ENCODE measurements around the gene PCSK2. TPM values are rescaled to one million over a fixed set of nuclear protein-coding genes. Genes with fewer than 3 reads are reported as not detected.

The PCSK2 gene
- total and polyA plus RNA-seq, 4 donors = 0.51 to 9.8 (median 1.5) TPM

- 55 to 64% methylated on average over 6 of the region's 6 CpGs for WGBS, 2 donors
- H3K27ac ChIP-seq (ENCODE audit: low read depth in 1 of 2, low read length in 1 of 2) = no peak overlapping the region
- ATAC-seq (ENCODE audit: insufficient read depth, low FRiP score) = no peak
These were observed 36.7 kb upstream of the PCSK2 start for GRCh38 chr20:17189976-17190695.

GRCh38 chr20:17197041-17197440 is 29.8 kb upstream of the PCSK2 start:
- H3K27ac ChIP-seq (ENCODE audit: low read depth in 1 of 2, low read length in 1 of 2) = no peak overlapping the region
- 51 to 71% methylated on average over 2 of the region's 2 CpGs for WGBS, 2 donors
- no peaks in the 10 kb centered on the region for H3K36me3 ChIP-seq (ENCODE audit: control insufficient read depth in 4 of 4, insufficient read depth in 4 of 4, low read length in 4 of 4)
- ATAC-seq (ENCODE audit: insufficient read depth, low FRiP score) (no peak), DNase-seq (no peak)
- no peak overlapping the region for H3K4me3 ChIP-seq
- H3K27me3 ChIP-seq (ENCODE audit: control insufficient read depth in 3 of 3, insufficient read depth in 3 of 3, low read length in 2 of 3) = peaks cover 4 to 7% (median 6%) of the 10 kb centered on the region in 3 donors
- TF ChIP-seq CTCF (IDR thresholded peaks at IDR 0.05; ENCODE audit: control extremely low read depth, extremely low read depth) = no peak
- H3K9me3 ChIP-seq (ENCODE audit: control insufficient read depth in 4 of 4, insufficient read depth in 3 of 4, low read length in 3 of 4) = no peaks in the 10 kb centered on the region
- no peaks in the 10 kb centered on the region for H3K4me1 ChIP-seq (ENCODE audit: control insufficient read depth in 5 of 5, insufficient read depth in 5 of 5, low read length in 5 of 5)
- no peak overlapping the region for H3K9ac ChIP-seq (ENCODE audit: insufficient read depth in 1 of 2, low read length in 2 of 2)

More at GRCh38 chr20:17189976-17190695, 36.7 kb upstream of the PCSK2 start:
- no peaks in the 10 kb centered on the region for H3K4me1 ChIP-seq (ENCODE audit: control insufficient read depth in 5 of 5, insufficient read depth in 5 of 5, low read length in 5 of 5)
- H3K9ac ChIP-seq (ENCODE audit: insufficient read depth in 1 of 2, low read length in 2 of 2) = no peak overlapping the region
- H3K36me3 ChIP-seq (ENCODE audit: control insufficient read depth in 4 of 4, insufficient read depth in 4 of 4, low read length in 4 of 4) = no peaks in the 10 kb centered on the region
- no peak for TF ChIP-seq CTCF (IDR thresholded peaks at IDR 0.05; ENCODE audit: control extremely low read depth, extremely low read depth)
- DNase-seq = no peak
- no peak overlapping the region for H3K4me3 ChIP-seq
- H3K27me3 ChIP-seq (ENCODE audit: control insufficient read depth in 3 of 3, insufficient read depth in 3 of 3, low read length in 2 of 3) = no peaks in the 10 kb centered on the region
- no peaks in the 10 kb centered on the region for H3K9me3 ChIP-seq (ENCODE audit: control insufficient read depth in 4 of 4, insufficient read depth in 3 of 4, low read length in 3 of 4)

- no peak for ATAC-seq (ENCODE audit: insufficient read depth, low FRiP score)
- H3K27ac ChIP-seq (ENCODE audit: low read depth in 1 of 2, low read length in 1 of 2) = no peak overlapping the region
- H3K4me3 ChIP-seq = no peak overlapping the region
- 64 to 68% methylated on average over 2 of the region's 2 CpGs for WGBS, 2 donors
- no peaks in the 10 kb centered on the region for H3K4me1 ChIP-seq (ENCODE audit: control insufficient read depth in 5 of 5, insufficient read depth in 5 of 5, low read length in 5 of 5)
- DNase-seq = no peak
- H3K9ac ChIP-seq (ENCODE audit: insufficient read depth in 1 of 2, low read length in 2 of 2) = no peak overlapping the region
- TF ChIP-seq CTCF (IDR thresholded peaks at IDR 0.05; ENCODE audit: control extremely low read depth, extremely low read depth) = no peak
- peaks cover 5 to 10% (median 6%) of the 10 kb centered on the region in 3 donors for H3K27me3 ChIP-seq (ENCODE audit: control insufficient read depth in 3 of 3, insufficient read depth in 3 of 3, low read length in 2 of 3)
- no peaks in the 10 kb centered on the region for H3K36me3 ChIP-seq (ENCODE audit: control insufficient read depth in 4 of 4, insufficient read depth in 4 of 4, low read length in 4 of 4)
- no peaks in the 10 kb centered on the region for H3K9me3 ChIP-seq (ENCODE audit: control insufficient read depth in 4 of 4, insufficient read depth in 3 of 4, low read length in 3 of 4)
These were observed 24.8 kb upstream of the PCSK2 start for GRCh38 chr20:17202030-17202429.

Data from lung (tissue), 12 donors.